ENCODE measurements around the gene CRB2.

DNA sequence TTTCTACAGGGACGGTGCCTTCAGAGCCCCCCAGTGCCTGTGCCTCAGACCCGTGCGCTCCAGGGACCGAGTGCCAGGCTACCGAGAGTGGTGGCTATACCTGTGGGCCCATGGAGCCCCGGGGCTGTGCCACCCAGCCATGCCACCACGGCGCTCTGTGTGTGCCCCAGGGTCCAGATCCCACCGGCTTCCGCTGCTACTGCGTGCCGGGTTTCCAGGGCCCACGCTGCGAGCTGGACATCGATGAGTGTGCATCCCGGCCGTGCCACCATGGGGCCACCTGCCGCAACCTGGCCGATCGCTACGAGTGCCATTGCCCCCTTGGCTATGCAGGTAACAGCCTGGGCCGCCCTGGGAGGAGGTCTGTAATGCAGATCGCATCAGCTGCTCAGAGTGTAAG is 6.9 kb downstream of the CRB2 start:
- TF ChIP-seq ZFX (IDR thresholded peaks at IDR 0.05) (no peak), ZNF274 (IDR thresholded peaks at IDR 0.05; ENCODE audit: low read depth, low read length) (no peak), SP1 (IDR thresholded peaks at IDR 0.05; ENCODE audit: low read depth) (no peak), POLR2A (IDR thresholded peaks at IDR 0.05; ENCODE audit: borderline replicate concordance, extremely low read depth, insufficient read depth, insufficient read length) (no peak)
- TF ChIP-seq, protein P1, sequence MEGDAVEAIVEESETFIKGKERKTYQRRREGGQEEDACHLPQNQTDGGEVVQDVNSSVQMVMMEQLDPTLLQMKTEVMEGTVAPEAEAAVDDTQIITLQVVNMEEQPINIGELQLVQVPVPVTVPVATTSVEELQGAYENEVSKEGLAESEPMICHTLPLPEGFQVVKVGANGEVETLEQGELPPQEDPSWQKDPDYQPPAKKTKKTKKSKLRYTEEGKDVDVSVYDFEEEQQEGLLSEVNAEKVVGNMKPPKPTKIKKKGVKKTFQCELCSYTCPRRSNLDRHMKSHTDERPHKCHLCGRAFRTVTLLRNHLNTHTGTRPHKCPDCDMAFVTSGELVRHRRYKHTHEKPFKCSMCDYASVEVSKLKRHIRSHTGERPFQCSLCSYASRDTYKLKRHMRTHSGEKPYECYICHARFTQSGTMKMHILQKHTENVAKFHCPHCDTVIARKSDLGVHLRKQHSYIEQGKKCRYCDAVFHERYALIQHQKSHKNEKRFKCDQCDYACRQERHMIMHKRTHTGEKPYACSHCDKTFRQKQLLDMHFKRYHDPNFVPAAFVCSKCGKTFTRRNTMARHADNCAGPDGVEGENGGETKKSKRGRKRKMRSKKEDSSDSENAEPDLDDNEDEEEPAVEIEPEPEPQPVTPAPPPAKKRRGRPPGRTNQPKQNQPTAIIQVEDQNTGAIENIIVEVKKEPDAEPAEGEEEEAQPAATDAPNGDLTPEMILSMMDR (IDR thresholded peaks at IDR 0.05 in 2 of 3, conservative IDR thresholded peaks at IDR 0.05 in 1 of 3; ENCODE audit: borderline replicate concordance in 1 of 3, insufficient read depth in 1 of 3, low read depth in 2 of 3, low read length in 2 of 3) = no peak
- TF ChIP-seq, protein P2, sequence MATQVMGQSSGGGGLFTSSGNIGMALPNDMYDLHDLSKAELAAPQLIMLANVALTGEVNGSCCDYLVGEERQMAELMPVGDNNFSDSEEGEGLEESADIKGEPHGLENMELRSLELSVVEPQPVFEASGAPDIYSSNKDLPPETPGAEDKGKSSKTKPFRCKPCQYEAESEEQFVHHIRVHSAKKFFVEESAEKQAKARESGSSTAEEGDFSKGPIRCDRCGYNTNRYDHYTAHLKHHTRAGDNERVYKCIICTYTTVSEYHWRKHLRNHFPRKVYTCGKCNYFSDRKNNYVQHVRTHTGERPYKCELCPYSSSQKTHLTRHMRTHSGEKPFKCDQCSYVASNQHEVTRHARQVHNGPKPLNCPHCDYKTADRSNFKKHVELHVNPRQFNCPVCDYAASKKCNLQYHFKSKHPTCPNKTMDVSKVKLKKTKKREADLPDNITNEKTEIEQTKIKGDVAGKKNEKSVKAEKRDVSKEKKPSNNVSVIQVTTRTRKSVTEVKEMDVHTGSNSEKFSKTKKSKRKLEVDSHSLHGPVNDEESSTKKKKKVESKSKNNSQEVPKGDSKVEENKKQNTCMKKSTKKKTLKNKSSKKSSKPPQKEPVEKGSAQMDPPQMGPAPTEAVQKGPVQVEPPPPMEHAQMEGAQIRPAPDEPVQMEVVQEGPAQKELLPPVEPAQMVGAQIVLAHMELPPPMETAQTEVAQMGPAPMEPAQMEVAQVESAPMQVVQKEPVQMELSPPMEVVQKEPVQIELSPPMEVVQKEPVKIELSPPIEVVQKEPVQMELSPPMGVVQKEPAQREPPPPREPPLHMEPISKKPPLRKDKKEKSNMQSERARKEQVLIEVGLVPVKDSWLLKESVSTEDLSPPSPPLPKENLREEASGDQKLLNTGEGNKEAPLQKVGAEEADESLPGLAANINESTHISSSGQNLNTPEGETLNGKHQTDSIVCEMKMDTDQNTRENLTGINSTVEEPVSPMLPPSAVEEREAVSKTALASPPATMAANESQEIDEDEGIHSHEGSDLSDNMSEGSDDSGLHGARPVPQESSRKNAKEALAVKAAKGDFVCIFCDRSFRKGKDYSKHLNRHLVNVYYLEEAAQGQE (IDR thresholded peaks at IDR 0.05; ENCODE audit: low read depth) = no peak
- TF ChIP-seq, protein P3, sequence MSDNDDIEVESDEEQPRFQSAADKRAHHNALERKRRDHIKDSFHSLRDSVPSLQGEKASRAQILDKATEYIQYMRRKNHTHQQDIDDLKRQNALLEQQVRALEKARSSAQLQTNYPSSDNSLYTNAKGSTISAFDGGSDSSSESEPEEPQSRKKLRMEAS (IDR thresholded peaks at IDR 0.05) = no peak
